PC-9 (cell line): ENCODE measurements around the gene RNU1-2.

Source experiments
- CTCF ChIP-seq: fragments of 200-600 bp; sonication (generic); conservative IDR thresholded peaks from 2 replicates; pipeline ENCODE4 v1.6.1; 2017; ENCODE audit warnings: mixed run types, antibody characterized with exemption, mild to moderate bottlenecking, moderate library complexity
- EZH2 ChIP-seq: fragments of 200-600 bp; sonication (generic); IDR thresholded peaks from 2 replicates; pipeline ENCODE4 v1.8.0; 2017; ENCODE audit warnings: antibody characterized with exemption, low read depth

GRCh38 chr1:16921391-16922185, 25.8 kb downstream of the RNU1-2 start, which contains the start of gene CROCC:
- TF ChIP-seq CTCF (no peak), EZH2 (no peak)
